Thoracic aorta (tissue), 2 donors: ENCODE results near the gene FTMT. TPM values are rescaled to one million over a fixed set of nuclear protein-coding genes. Genes with fewer than 3 reads are reported as not detected.
"Not testable (repeated sequence)": the region's sequence is repeated elsewhere in the genome, so short reads cannot be mapped to it uniquely, and the experiment has no call there.

ENCODE experiments used
- ATAC-seq: fragments of 150-250 bp; one replicate; pipeline ENCODE4 v1.8.0; 2017; ENCODE audit warnings: low read depth; ENCODE audit not compliant: insufficient number of reproducible peaks, low FRiP score
- DNase-seq: peaks from one replicate; pipeline ENCODE4 v3.0.0-alpha.2; 2020; ENCODE audit warnings: low spot score
- H3K27ac ChIP-seq, 2 donors: fragments of 200-600 bp; sonication (generic); 1 replicate in 1 of 2; 2 replicates in 1 of 2; pipeline ENCODE4 v1.5.1; 2016; ENCODE audit warnings: mild to moderate bottlenecking in 2 of 2, moderate library complexity in 2 of 2
- H3K27me3 ChIP-seq: fragments of 200-600 bp; sonication (generic); replicated peaks from 2 replicates; pipeline ENCODE4 v1.6.0; 2016; ENCODE audit warnings: mild to moderate bottlenecking; ENCODE audit not compliant: insufficient read depth
- H3K36me3 ChIP-seq: fragments of 200-600 bp; sonication (generic); one replicate; pipeline ENCODE4 v1.5.1; 2016
- H3K4me1 ChIP-seq, 2 donors: fragments of 200-600 bp; sonication (generic); 1 replicate in 1 of 2; 2 replicates in 1 of 2; pipeline versions ENCODE4 v1.5.1 to v1.6.0; 2016; ENCODE audit warnings: low read depth in 2 of 2, mild to moderate bottlenecking in 1 of 2; ENCODE audit not compliant: control insufficient read depth in 1 of 2
- H3K4me3 ChIP-seq: fragments of 200-600 bp; sonication (generic); 2 replicates; pipeline ENCODE4 v1.5.1; 2016; ENCODE audit warnings: mild to moderate bottlenecking
- H3K9me3 ChIP-seq: fragments of 200-600 bp; sonication (generic); 2 replicates; pipeline ENCODE4 v1.5.1; 2016
- CTCF ChIP-seq: fragments of 200-600 bp; sonication (generic); IDR thresholded peaks from one replicate; pipeline ENCODE4 v1.5.1; 2019; ENCODE audit warnings: antibody characterized with exemption
- total RNA-seq, 2 donors: library from RNA; depleted of rRNA; stranded (reverse); fragments of >200 nt; gene quantifications; one replicate each; pipeline versions ENCODE4 v1.1.0 to v1.2.3, GENCODE V29; 2016

Gene FTMT
- total RNA-seq, result not detected

GRCh38 chr5:121851643-121852574, at the start of gene FTMT:
Gene FTMT, plus strand, starts transcription at chr5:121851882. Its CDS starts 82 bp downstream, at chr5:121851964.
- DNase-seq (no peak), ATAC-seq (no peak)
- Histone ChIP-seq H3K27ac (no peak within 1 kb of the TSS), H3K4me3 (no peak within 1 kb of the TSS), H3K27me3 (no peaks in the 10 kb centered on the region), H3K9me3 (no peaks in the 10 kb centered on the region), H3K4me1 (no peaks in the 10 kb centered on the region), H3K36me3 (no peaks in the 10 kb centered on the region)
- TF ChIP-seq CTCF, result no peak

DNA sequence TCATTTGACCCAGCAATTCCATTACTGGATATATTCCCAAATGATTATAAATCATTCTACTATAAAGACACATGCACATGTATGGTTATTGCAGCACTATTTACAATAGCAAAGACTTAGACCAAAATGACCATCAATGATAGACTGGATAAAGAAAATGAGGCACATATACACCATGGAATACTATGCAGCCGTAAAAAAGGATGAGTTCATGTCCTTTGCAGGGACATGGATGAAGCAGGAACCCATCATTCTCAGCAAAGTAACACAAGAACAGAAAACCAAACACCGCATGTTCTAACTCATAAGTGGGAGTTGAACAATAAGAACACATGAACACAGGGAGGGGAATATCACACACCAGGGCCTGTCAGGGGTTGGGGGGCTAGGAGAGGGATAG, 46.4 kb upstream of the FTMT start:
- not testable (repeated sequence) for H3K36me3 ChIP-seq, DNase-seq, H3K27ac ChIP-seq, H3K4me1 ChIP-seq, H3K4me3 ChIP-seq, H3K9me3 ChIP-seq, H3K27me3 ChIP-seq, ATAC-seq

- H3K36me3 ChIP-seq, result no peaks in the 10 kb centered on the region
- TF ChIP-seq CTCF, result no peak
- H3K4me1 ChIP-seq, result no peaks in the 10 kb centered on the region
- ATAC-seq (no peak), DNase-seq (no peak)
- H3K27me3 ChIP-seq, result no peaks in the 10 kb centered on the region
- no peaks in the 10 kb centered on the region for H3K9me3 ChIP-seq
- H3K27ac ChIP-seq, result no peak overlapping the region
- H3K4me3 ChIP-seq, result no peak overlapping the region
These were observed 45.8 kb upstream of the FTMT start for GRCh38 chr5:121805911-121806310.

- DNase-seq, result no peak
- no peak overlapping the region for H3K4me3 ChIP-seq
- no peaks in the 10 kb centered on the region for H3K36me3 ChIP-seq
- no peak overlapping the region for H3K27ac ChIP-seq
- H3K4me1 ChIP-seq, result no peaks in the 10 kb centered on the region
- no peak for TF ChIP-seq CTCF
- no peaks in the 10 kb centered on the region for H3K9me3 ChIP-seq
- H3K27me3 ChIP-seq, result no peaks in the 10 kb centered on the region
- no peak for ATAC-seq
These were observed 35.5 kb upstream of the FTMT start for GRCh38 chr5:121816164-121816563.

GRCh38 chr5:121819682-121820261, 31.9 kb upstream of the FTMT start:
- Histone ChIP-seq H3K4me1 (no peaks in the 10 kb centered on the region), H3K27ac (no peak overlapping the region), H3K4me3 (no peak overlapping the region), H3K9me3 (no peaks in the 10 kb centered on the region), H3K27me3 (no peaks in the 10 kb centered on the region), H3K36me3 (no peaks in the 10 kb centered on the region)
- DNase-seq (no peak), ATAC-seq (no peak)
- TF ChIP-seq CTCF, result no peak
